ENCODE data around the gene TMEM236. TPM values are rescaled to one million over a fixed set of nuclear protein-coding genes. Genes with fewer than 3 reads are reported as not detected.

Gene TMEM236
- total RNA-seq, 4 donors from 2014 or later, result 3.3 to 99.1 (median 77.1) TPM

- no peak for DNase-seq
- Histone ChIP-seq H3K36me3 (peaks cover 0 to 6% (median 0%) of the 10 kb centered on the region in 3 donors), H3K4me1 (no peaks in the 10 kb centered on the region), H3K27me3 (no peaks in the 10 kb centered on the region), H3K9me3 (no peaks in the 10 kb centered on the region), H3K27ac (no peak overlapping the region), H3K4me3 (no peak overlapping the region)
- TF ChIP-seq CTCF (IDR thresholded peaks at IDR 0.05) (no peak), POLR2A (IDR thresholded peaks at IDR 0.05) (no peak)
Observed at GRCh38 chr10:17782921-17783665, 31.1 kb downstream of the TMEM236 start.

GRCh38 chr10:17783751-17784150 is 31.8 kb downstream of the TMEM236 start:
- no peak for TF ChIP-seq CTCF (IDR thresholded peaks at IDR 0.05)
- no peak for TF ChIP-seq POLR2A (IDR thresholded peaks at IDR 0.05)
- Histone ChIP-seq H3K4me1 (no peaks in the 10 kb centered on the region), H3K27ac (no peak overlapping the region)

GRCh38 chr10:17784688-17785087 is 32.7 kb downstream of the TMEM236 start:
- Histone ChIP-seq H3K36me3 (no peaks in the 10 kb centered on the region), H3K9me3 (no peaks in the 10 kb centered on the region), H3K4me1 (no peaks in the 10 kb centered on the region), H3K27me3 (no peaks in the 10 kb centered on the region), H3K27ac (no peak overlapping the region), H3K4me3 (no peak overlapping the region)
- DNase-seq, result no peak
- TF ChIP-seq CTCF (IDR thresholded peaks at IDR 0.05) (no peak), POLR2A (IDR thresholded peaks at IDR 0.05) (no peak)

More at GRCh38 chr10:17783751-17784150, 31.8 kb downstream of the TMEM236 start:
- Histone ChIP-seq H3K4me3 (no peak overlapping the region), H3K27me3 (no peaks in the 10 kb centered on the region), H3K9me3 (no peaks in the 10 kb centered on the region), H3K36me3 (peaks cover 0 to 4% (median 0%) of the 10 kb centered on the region in 3 donors)
- DNase-seq, result no peak

GRCh38 chr10:17785276-17785930 is 33.4 kb downstream of the TMEM236 start:
- Histone ChIP-seq H3K27me3 (no peaks in the 10 kb centered on the region), H3K9me3 (no peaks in the 10 kb centered on the region), H3K27ac (no peak overlapping the region), H3K4me3 (no peak overlapping the region), H3K4me1 (no peaks in the 10 kb centered on the region), H3K36me3 (no peaks in the 10 kb centered on the region)
- TF ChIP-seq POLR2A (IDR thresholded peaks at IDR 0.05) (no peak), CTCF (IDR thresholded peaks at IDR 0.05) (no peak)
- DNase-seq, result no peak

- Histone ChIP-seq H3K9me3 (no peaks in the 10 kb centered on the region), H3K36me3 (no peaks in the 10 kb centered on the region), H3K4me1 (no peaks in the 10 kb centered on the region), H3K4me3 (no peak overlapping the region), H3K27ac (no peak overlapping the region), H3K27me3 (no peaks in the 10 kb centered on the region)
- TF ChIP-seq POLR2A (IDR thresholded peaks at IDR 0.05) (no peak), CTCF (IDR thresholded peaks at IDR 0.05) (no peak)
- DNase-seq, result no peak
Observed at GRCh38 chr10:17787087-17787961, 35.3 kb downstream of the TMEM236 start.

All from Peyer's patch (tissue), 4 donors.